ENCODE results near the gene EIF4G3. TPM values are rescaled to one million over a fixed set of nuclear protein-coding genes. Genes with fewer than 3 reads are reported as not detected.

EIF4G3 gene
- total RNA-seq, 3 donors from 2014 or later (not counting 1 experiment from before 2014, with no cell fraction given): 105 to 107 (median 107) TPM

GRCh38 chr1:20935717-20936116, 241.0 kb downstream of the EIF4G3 start:
- DNase-seq (no peak), ATAC-seq (no peak)
- Mint-ChIP-seq H3K4me3 (no peak overlapping the region), H3K27me3 (ENCODE audit: low read depth in 2 of 2) (no peaks in the 10 kb centered on the region), H3K36me3 (no peaks in the 10 kb centered on the region), H3K9me3 (no peaks in the 10 kb centered on the region), H3K27ac (no peak overlapping the region), H3K4me1 (peaks cover 26 to 35% of the 10 kb centered on the region in 2 donors)
- Histone ChIP-seq H3K27ac (ENCODE audit: low read length) (no peak overlapping the region), H3K4me3 (ENCODE audit: low read length) (no peak overlapping the region), H3K27me3 (ENCODE audit: control insufficient read depth, insufficient read depth, low read length) (no peaks in the 10 kb centered on the region), H3K4me1 (ENCODE audit: control insufficient read depth, insufficient read depth, low read length) (peaks cover 5% of the 10 kb centered on the region), H3K9me3 (ENCODE audit: control insufficient read depth, insufficient read depth, low read length) (no peaks in the 10 kb centered on the region), H3K36me3 (ENCODE audit: control insufficient read depth, insufficient read depth, low read length) (peaks cover 4% of the 10 kb centered on the region)
- intact Hi-C loops (cut with micrococcal nuclease): loop anchor here (10.0 kb wide), 1 partner anchor 259 kb away; no protein-coding TSS in a partner anchor
- TF ChIP-seq CTCF (IDR thresholded peaks at IDR 0.05): no peak
- 93% methylated on average over 1 of the region's 1 CpG for WGBS (ENCODE audit: insufficient coverage)

- no peaks in the 10 kb centered on the region for H3K36me3 ChIP-seq (ENCODE audit: control insufficient read depth, insufficient read depth, low read length)
- H3K9me3 Mint-ChIP-seq: no peaks in the 10 kb centered on the region
- intact Hi-C loops (cut with micrococcal nuclease): loop anchor here (10.0 kb wide), 1 partner anchor 262 kb away; no protein-coding TSS in a partner anchor
- DNase-seq (peak in 1 of 2 donors; percentile 39), ATAC-seq (peak; percentile 82 to 84 (median 84))
- no peaks in the 10 kb centered on the region for H3K36me3 Mint-ChIP-seq
- H3K27ac Mint-ChIP-seq: peak overlapping the region; percentile 89 to 91
- H3K27me3 ChIP-seq (ENCODE audit: control insufficient read depth, insufficient read depth, low read length): no peaks in the 10 kb centered on the region
- H3K4me1 ChIP-seq (ENCODE audit: control insufficient read depth, insufficient read depth, low read length): peaks cover 5% of the 10 kb centered on the region
- peak overlapping the region; percentile 9 for H3K27ac ChIP-seq (ENCODE audit: low read length)
- WGBS (ENCODE audit: insufficient coverage): 38% methylated on average over 6 of the region's 8 CpGs
- no peaks in the 10 kb centered on the region for H3K27me3 Mint-ChIP-seq (ENCODE audit: low read depth in 2 of 2)
- H3K9me3 ChIP-seq (ENCODE audit: control insufficient read depth, insufficient read depth, low read length): no peaks in the 10 kb centered on the region
- peak overlapping the region; percentile 71 for H3K4me3 Mint-ChIP-seq
- H3K4me1 Mint-ChIP-seq: peaks cover 26 to 36% of the 10 kb centered on the region in 2 donors
- no peak for TF ChIP-seq CTCF (IDR thresholded peaks at IDR 0.05)
- no peak overlapping the region for H3K4me3 ChIP-seq (ENCODE audit: low read length)
These were observed 244.2 kb downstream of the EIF4G3 start for GRCh38 chr1:20932437-20932977.

- WGBS (ENCODE audit: insufficient coverage): 32% methylated on average over 1 of the region's 2 CpGs
- Histone ChIP-seq H3K27ac (ENCODE audit: low read length) (peak overlapping the region; percentile 9), H3K9me3 (ENCODE audit: control insufficient read depth, insufficient read depth, low read length) (no peaks in the 10 kb centered on the region), H3K27me3 (ENCODE audit: control insufficient read depth, insufficient read depth, low read length) (no peaks in the 10 kb centered on the region), H3K4me1 (ENCODE audit: control insufficient read depth, insufficient read depth, low read length) (peaks cover 5% of the 10 kb centered on the region), H3K4me3 (ENCODE audit: low read length) (no peak overlapping the region), H3K36me3 (ENCODE audit: control insufficient read depth, insufficient read depth, low read length) (no peaks in the 10 kb centered on the region)
- Mint-ChIP-seq H3K4me1 (peaks cover 26 to 36% of the 10 kb centered on the region in 2 donors), H3K27me3 (ENCODE audit: low read depth in 2 of 2) (no peaks in the 10 kb centered on the region), H3K27ac (peak overlapping the region; percentile 89 to 91), H3K4me3 (peak overlapping the region; percentile 71), H3K36me3 (no peaks in the 10 kb centered on the region), H3K9me3 (no peaks in the 10 kb centered on the region)
- intact Hi-C loops (cut with micrococcal nuclease): loop anchor here (10.0 kb wide), 1 partner anchor 263 kb away; no protein-coding TSS in a partner anchor
- peak in 2 of 3 donors; percentile 32 to 34 for ATAC-seq
- TF ChIP-seq CTCF (IDR thresholded peaks at IDR 0.05): no peak
- peak in 1 of 2 donors; percentile 16 for DNase-seq
These were observed 244.7 kb downstream of the EIF4G3 start for GRCh38 chr1:20931930-20932436.

Measured in natural killer cell (primary cell).